Measurements from ENCODE around the gene TEKTIP1.

- TF ChIP-seq CTCF (conservative IDR thresholded peaks at IDR 0.05 in 1 of 2, IDR thresholded peaks at IDR 0.05 in 1 of 2; ENCODE audit: low read depth in 1 of 2, low read length in 2 of 2) (no peak), EZH2 (IDR thresholded peaks at IDR 0.05; ENCODE audit: low read length, missing control alignments) (no peak)
Measured at GRCh38 chr19:3565139-3565538, 26.2 kb downstream of the TEKTIP1 start.
